ENCODE results near the gene PGRMC2. TPM values are rescaled to one million over a fixed set of nuclear protein-coding genes. Genes with fewer than 3 reads are reported as not detected.

The PGRMC2 gene
- total RNA-seq, 1 experiment from 2014 or later = 11.4 TPM

- CTCF ChIA-PET = no interaction called here
- intact Hi-C loops (cut with micrococcal nuclease) = no loop called here
- no peak for DNase-seq
- ATAC-seq = no peak
- H3K36me3 ChIP-seq (ENCODE audit: low read depth, low read length) = peaks cover 3% of the 10 kb centered on the region; the same call in 1 of the 2 replicates
- POLR2A ChIA-PET (ENCODE audit: unreplicated experiment) = no interaction called here
- H3F3A ChIP-seq (ENCODE audit: low read length, unreplicated experiment) = no peaks in the 10 kb centered on the region
- no peak overlapping the region for H3K27ac ChIP-seq (ENCODE audit: low read length)
- no peak overlapping the region for H3K9ac ChIP-seq (ENCODE audit: low read length)
- TF ChIP-seq, protein P1, sequence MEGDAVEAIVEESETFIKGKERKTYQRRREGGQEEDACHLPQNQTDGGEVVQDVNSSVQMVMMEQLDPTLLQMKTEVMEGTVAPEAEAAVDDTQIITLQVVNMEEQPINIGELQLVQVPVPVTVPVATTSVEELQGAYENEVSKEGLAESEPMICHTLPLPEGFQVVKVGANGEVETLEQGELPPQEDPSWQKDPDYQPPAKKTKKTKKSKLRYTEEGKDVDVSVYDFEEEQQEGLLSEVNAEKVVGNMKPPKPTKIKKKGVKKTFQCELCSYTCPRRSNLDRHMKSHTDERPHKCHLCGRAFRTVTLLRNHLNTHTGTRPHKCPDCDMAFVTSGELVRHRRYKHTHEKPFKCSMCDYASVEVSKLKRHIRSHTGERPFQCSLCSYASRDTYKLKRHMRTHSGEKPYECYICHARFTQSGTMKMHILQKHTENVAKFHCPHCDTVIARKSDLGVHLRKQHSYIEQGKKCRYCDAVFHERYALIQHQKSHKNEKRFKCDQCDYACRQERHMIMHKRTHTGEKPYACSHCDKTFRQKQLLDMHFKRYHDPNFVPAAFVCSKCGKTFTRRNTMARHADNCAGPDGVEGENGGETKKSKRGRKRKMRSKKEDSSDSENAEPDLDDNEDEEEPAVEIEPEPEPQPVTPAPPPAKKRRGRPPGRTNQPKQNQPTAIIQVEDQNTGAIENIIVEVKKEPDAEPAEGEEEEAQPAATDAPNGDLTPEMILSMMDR (conservative IDR thresholded peaks at IDR 0.05; ENCODE audit: low read depth, low read length) = no peak
- TF ChIP-seq EZH2phosphoT487 (IDR thresholded peaks at IDR 0.05; ENCODE audit: borderline replicate concordance, low read length) (no peak), EZH2 (IDR thresholded peaks at IDR 0.05; ENCODE audit: low read length, unreplicated experiment) (no peak)
- H3K27me3 ChIP-seq (ENCODE audit: low read length) = no peaks in the 10 kb centered on the region
- no peak overlapping the region for H3K4me2 ChIP-seq (ENCODE audit: low read length)
- peaks cover 21% of the 10 kb centered on the region for H3K4me1 ChIP-seq (ENCODE audit: insufficient read depth, low read length)
- H3K9me3 ChIP-seq (ENCODE audit: low read length) = peaks cover 11% of the 10 kb centered on the region
- H4K20me1 ChIP-seq (ENCODE audit: low read length) = no peaks in the 10 kb centered on the region
- no peak overlapping the region for H3K4me3 ChIP-seq (ENCODE audit: low read length)
- no TSS peak for BruUV-seq (replicated peaks)
- no peaks in the 10 kb centered on the region for H3K79me2 ChIP-seq (ENCODE audit: low read length)
- H2AFZ ChIP-seq (ENCODE audit: low read length) = no peak overlapping the region
- H3K9me2 ChIP-seq (replicated peaks; ENCODE audit: low read length) = no peaks in the 10 kb centered on the region
These were observed 43.2 kb downstream of the PGRMC2 start for GRCh38 chr4:128244379-128244778.

GRCh38 chr4:128242601-128243000 lies 45.0 kb downstream of the PGRMC2 start:
- Histone ChIP-seq H2AFZ (ENCODE audit: low read length) (no peak overlapping the region), H3K4me1 (ENCODE audit: insufficient read depth, low read length) (peaks cover 21% of the 10 kb centered on the region), H3K9ac (ENCODE audit: low read length) (no peak overlapping the region), H3K9me2 (replicated peaks; ENCODE audit: low read length) (no peaks in the 10 kb centered on the region), H3K4me2 (ENCODE audit: low read length) (no peak overlapping the region), H3K9me3 (ENCODE audit: low read length) (0 out of 2 replicates have a peak, but pooled peaks cover 3% of the 10 kb centered on the region), H3F3A (ENCODE audit: low read length, unreplicated experiment) (no peaks in the 10 kb centered on the region), H3K4me3 (ENCODE audit: low read length) (no peak overlapping the region), H3K79me2 (ENCODE audit: low read length) (no peaks in the 10 kb centered on the region), H3K27me3 (ENCODE audit: low read length) (no peaks in the 10 kb centered on the region), H3K27ac (ENCODE audit: low read length) (no peak overlapping the region), H3K36me3 (ENCODE audit: low read depth, low read length) (no peaks in the 10 kb centered on the region), H4K20me1 (ENCODE audit: low read length) (no peaks in the 10 kb centered on the region)
- POLR2A ChIA-PET (ENCODE audit: unreplicated experiment) = no interaction called here
- intact Hi-C loops (cut with micrococcal nuclease) = no loop called here
- no TSS peak for BruUV-seq (replicated peaks)
- CTCF ChIA-PET = no interaction called here
- ATAC-seq = no peak
- TF ChIP-seq EZH2 (IDR thresholded peaks at IDR 0.05; ENCODE audit: low read length, unreplicated experiment) (no peak), EZH2phosphoT487 (IDR thresholded peaks at IDR 0.05; ENCODE audit: borderline replicate concordance, low read length) (no peak)
- TF ChIP-seq, protein P1 (conservative IDR thresholded peaks at IDR 0.05; ENCODE audit: low read depth, low read length) = no peak
- DNase-seq = no peak

DNA sequence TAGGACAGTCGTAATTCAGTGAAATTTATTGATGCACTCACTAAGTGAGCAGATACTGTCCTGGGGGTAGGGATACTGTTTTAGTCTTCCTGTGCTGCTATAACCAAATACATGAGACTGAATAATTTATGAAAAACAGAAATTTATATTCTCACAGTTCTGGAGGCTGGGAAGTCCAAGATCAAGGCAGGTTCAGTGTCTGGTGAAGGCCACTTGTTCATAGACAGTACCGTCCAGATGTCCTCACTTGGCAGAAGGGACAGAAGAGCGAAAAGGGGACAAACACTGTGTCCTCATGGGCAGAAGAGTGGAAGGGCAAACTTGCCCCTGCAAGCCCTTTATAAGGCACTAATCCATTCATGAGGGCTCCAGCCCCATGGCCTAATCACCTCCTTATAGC lies 45.6 kb downstream of the PGRMC2 start:
- Histone ChIP-seq H3K4me1 (ENCODE audit: insufficient read depth, low read length) (peaks cover 21% of the 10 kb centered on the region), H3K4me3 (ENCODE audit: low read length) (no peak overlapping the region), H3K9me2 (replicated peaks; ENCODE audit: low read length) (no peaks in the 10 kb centered on the region), H3K4me2 (ENCODE audit: low read length) (peak overlapping the region; percentile 62; the same call in 1 of the 2 replicates), H3K79me2 (ENCODE audit: low read length) (no peaks in the 10 kb centered on the region), H3K27me3 (ENCODE audit: low read length) (no peaks in the 10 kb centered on the region), H3F3A (ENCODE audit: low read length, unreplicated experiment) (no peaks in the 10 kb centered on the region), H2AFZ (ENCODE audit: low read length) (no peak overlapping the region), H3K9me3 (ENCODE audit: low read length) (no peaks in the 10 kb centered on the region), H3K9ac (ENCODE audit: low read length) (no peak overlapping the region), H3K27ac (ENCODE audit: low read length) (peak overlapping the region; percentile 72), H4K20me1 (ENCODE audit: low read length) (no peaks in the 10 kb centered on the region), H3K36me3 (ENCODE audit: low read depth, low read length) (no peaks in the 10 kb centered on the region)
- ChIA-PET POLR2A (ENCODE audit: unreplicated experiment) (no interaction called here), CTCF (no interaction called here)
- no TSS peak for BruUV-seq (replicated peaks)
- intact Hi-C loops (cut with micrococcal nuclease) = loop anchor here (1.0 kb wide), 1 partner anchor 42 kb away; no protein-coding TSS in a partner anchor
- ATAC-seq = no peak
- DNase-seq = no peak
- no peak for TF ChIP-seq EZH2 (IDR thresholded peaks at IDR 0.05; ENCODE audit: low read length, unreplicated experiment)
- TF ChIP-seq, protein P1 (conservative IDR thresholded peaks at IDR 0.05; ENCODE audit: low read depth, low read length) = no peak
- no peak for TF ChIP-seq EZH2phosphoT487 (IDR thresholded peaks at IDR 0.05; ENCODE audit: borderline replicate concordance, low read length)

Measured in PC-3 (cell line).